Loucy (cell line): ENCODE data around the gene PCAT7.
"Not testable (repeated sequence)": the region's sequence is repeated elsewhere in the genome, so short reads cannot be mapped to it uniquely, and the experiment has no call there.

Experiments
- H2AFZ ChIP-seq: fragments of 200-600 bp; sonication (generic); 2 replicates; pipeline ENCODE4 v1.6.0; 2016; ENCODE audit warnings: antibody characterized with exemption, mild to moderate bottlenecking, low read length, moderate library complexity
- H3F3A ChIP-seq: fragments of 200-600 bp; 2 replicates; pipeline ENCODE4 v1.6.0; 2016; ENCODE audit warnings: antibody characterized with exemption, low read depth, mild to moderate bottlenecking
- H3K27me3 ChIP-seq: fragments of 200-600 bp; sonication (generic); 2 replicates; pipeline ENCODE4 v1.6.1; 2014; ENCODE audit warnings: low read length, mild to moderate bottlenecking; ENCODE audit not compliant: insufficient read depth, poor library complexity, severe bottlenecking
- H3K36me3 ChIP-seq: fragments of 200-600 bp; sonication (generic); 2 replicates; pipeline ENCODE4 v1.6.1; 2016; ENCODE audit warnings: low read length; ENCODE audit not compliant: insufficient read depth
- H3K4me1 ChIP-seq: fragments of 200-600 bp; sonication (generic); 2 replicates; pipeline ENCODE4 v1.5.1; 2014; ENCODE audit warnings: low read length, mild to moderate bottlenecking; ENCODE audit not compliant: insufficient read depth, poor library complexity, severe bottlenecking
- H3K4me2 ChIP-seq: fragments of 200-600 bp; sonication (generic); 2 replicates; pipeline ENCODE4 v1.6.0; 2014; ENCODE audit warnings: antibody characterized with exemption, low read length, low read depth, mild to moderate bottlenecking; ENCODE audit not compliant: poor library complexity, severe bottlenecking
- H3K4me3 ChIP-seq: fragments of 200-600 bp; sonication (generic); 2 replicates; pipeline ENCODE4 v1.5.1; 2014; ENCODE audit warnings: low read length, mild to moderate bottlenecking, mixed read lengths; ENCODE audit not compliant: poor library complexity, severe bottlenecking
- H3K79me2 ChIP-seq: fragments of 200-600 bp; sonication (generic); 2 replicates; pipeline ENCODE4 v1.6.1; 2014; ENCODE audit warnings: low read length; ENCODE audit not compliant: insufficient read depth
- H3K9ac ChIP-seq: fragments of 200-600 bp; sonication (generic); 2 replicates; pipeline ENCODE4 v1.6.0; 2014; ENCODE audit warnings: mild to moderate bottlenecking, low read depth, low read length, moderate library complexity; ENCODE audit not compliant: poor library complexity, severe bottlenecking
- H3K9me2 ChIP-seq: fragments of 200-600 bp; sonication (generic); replicated peaks from 2 replicates; pipeline ENCODE4 v1.6.1; 2016; ENCODE audit warnings: low read depth, low read length, mixed read lengths
- H3K9me3 ChIP-seq: fragments of 200-600 bp; sonication (generic); 2 replicates; pipeline ENCODE4 v1.6.1; 2014; ENCODE audit warnings: mild to moderate bottlenecking, antibody characterized with exemption, low read length, low read depth; ENCODE audit not compliant: insufficient read depth
- H4K20me1 ChIP-seq: fragments of 200-600 bp; sonication (generic); 2 replicates; pipeline ENCODE4 v1.6.0; 2014; ENCODE audit warnings: antibody characterized with exemption, low read length, mild to moderate bottlenecking; ENCODE audit not compliant: insufficient read depth, poor library complexity, severe bottlenecking
- CTCF ChIP-seq: fragments of 200-600 bp; sonication (generic); conservative IDR thresholded peaks from 2 replicates; pipeline ENCODE4 v1.5.1; 2014; ENCODE audit warnings: mild to moderate bottlenecking, antibody characterized with exemption, low read length
- EZH2phosphoT487 ChIP-seq: fragments of 200-600 bp; IDR thresholded peaks from 2 replicates; pipeline ENCODE4 v1.6.1; 2018; ENCODE audit warnings: antibody characterized with exemption, mild to moderate bottlenecking, moderate library complexity, borderline replicate concordance

Gene PCAT7

GRCh38 chr9:94557376-94557775, 2.5 kb downstream of the PCAT7 start:
- H3K9ac ChIP-seq, result no peak overlapping the region
- H3K4me3 ChIP-seq, result no peak overlapping the region
- no peaks in the 10 kb centered on the region for H4K20me1 ChIP-seq
- no peak overlapping the region for H2AFZ ChIP-seq
- no peaks in the 10 kb centered on the region for H3K79me2 ChIP-seq
- no peak overlapping the region for H3K4me2 ChIP-seq
- no peak for TF ChIP-seq EZH2phosphoT487
- TF ChIP-seq CTCF, result no peak
- no peaks in the 10 kb centered on the region for H3K36me3 ChIP-seq
- H3F3A ChIP-seq, result no peaks in the 10 kb centered on the region
- H3K27me3 ChIP-seq, result peaks cover 10% of the 10 kb centered on the region
- H3K9me2 ChIP-seq, result no peaks in the 10 kb centered on the region
- no peaks in the 10 kb centered on the region for H3K4me1 ChIP-seq
- no peaks in the 10 kb centered on the region for H3K9me3 ChIP-seq

- H3K36me3 ChIP-seq, result no peaks in the 10 kb centered on the region
- H3K4me1 ChIP-seq, result no peaks in the 10 kb centered on the region
- H2AFZ ChIP-seq, result no peak overlapping the region
- TF ChIP-seq EZH2phosphoT487 (no peak), CTCF (no peak)
- no peak overlapping the region for H3K4me2 ChIP-seq
- no peak overlapping the region for H3K4me3 ChIP-seq
- peaks cover 5% of the 10 kb centered on the region for H3K27me3 ChIP-seq
- no peaks in the 10 kb centered on the region for H3K79me2 ChIP-seq
- H3K9me2 ChIP-seq, result no peaks in the 10 kb centered on the region
- H3K9me3 ChIP-seq, result no peaks in the 10 kb centered on the region
- no peak overlapping the region for H3K9ac ChIP-seq
- no peaks in the 10 kb centered on the region for H3F3A ChIP-seq
- no peaks in the 10 kb centered on the region for H4K20me1 ChIP-seq
These were observed 5.4 kb downstream of the PCAT7 start for GRCh38 chr9:94560237-94560636.

GRCh38 chr9:94563548-94563947, 8.7 kb downstream of the PCAT7 start:
- Histone ChIP-seq H3K4me1 (no peaks in the 10 kb centered on the region), H3K9me2 (no peaks in the 10 kb centered on the region), H3K4me2 (no peak overlapping the region), H3K9ac (no peak overlapping the region), H3K27me3 (no peaks in the 10 kb centered on the region), H3K4me3 (no peak overlapping the region), H3K36me3 (no peaks in the 10 kb centered on the region), H3K79me2 (no peaks in the 10 kb centered on the region), H3F3A (no peaks in the 10 kb centered on the region), H2AFZ (no peak overlapping the region), H3K9me3 (no peaks in the 10 kb centered on the region), H4K20me1 (no peaks in the 10 kb centered on the region)
- no peak for TF ChIP-seq EZH2phosphoT487
- peak; percentile 42; the same call in 1 of the 2 replicates for TF ChIP-seq CTCF

DNA sequence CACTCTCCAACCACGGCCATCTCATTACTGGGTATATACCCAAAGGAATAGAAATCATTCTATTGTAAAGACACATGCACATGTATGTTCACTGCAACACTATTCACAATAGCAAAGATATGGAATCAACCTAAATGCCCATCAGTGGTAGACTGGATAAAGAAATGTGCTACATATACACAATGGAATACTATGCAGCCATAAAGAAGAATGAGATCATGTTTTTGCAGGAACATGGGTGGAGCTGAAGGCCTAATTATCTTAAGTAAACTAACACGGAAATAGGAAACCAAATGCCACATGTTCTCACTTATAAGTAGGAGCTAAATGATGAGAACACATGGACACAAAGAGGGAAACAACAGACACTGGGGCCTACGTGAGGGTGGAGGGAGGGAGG, 9.4 kb downstream of the PCAT7 start:
- not testable (repeated sequence) for H3K9me3 ChIP-seq, H3K36me3 ChIP-seq, H3F3A ChIP-seq, H3K27me3 ChIP-seq, H3K4me3 ChIP-seq, H4K20me1 ChIP-seq, H3K9me2 ChIP-seq, H2AFZ ChIP-seq, H3K4me2 ChIP-seq, H3K4me1 ChIP-seq, H3K9ac ChIP-seq, H3K79me2 ChIP-seq
